ENCODE results near the gene PDE6B.

The PDE6B gene

GRCh38 chr4:683982-684622 is 58.7 kb downstream of the PDE6B start:
- Histone ChIP-seq H3K27me3 (ENCODE audit: control insufficient read depth, insufficient read depth, low read length) (no peaks in the 10 kb centered on the region), H3K9me3 (ENCODE audit: control insufficient read depth, insufficient read depth, low read depth, low read length) (no peaks in the 10 kb centered on the region), H3K4me3 (ENCODE audit: low read depth, low read length) (no peak overlapping the region), H3K36me3 (ENCODE audit: control insufficient read depth, insufficient read depth, low read length) (no peaks in the 10 kb centered on the region), H3K9ac (ENCODE audit: low read length) (no peak overlapping the region), H3K4me1 (ENCODE audit: control insufficient read depth, insufficient read depth, low read length) (peaks cover 34% of the 10 kb centered on the region), H3K27ac (ENCODE audit: low read depth, low read length) (no peak overlapping the region)

- Histone ChIP-seq H3K4me3 (ENCODE audit: low read depth, low read length) (no peak overlapping the region), H3K27ac (ENCODE audit: low read depth, low read length) (no peak overlapping the region), H3K27me3 (ENCODE audit: control insufficient read depth, insufficient read depth, low read length) (no peaks in the 10 kb centered on the region), H3K9me3 (ENCODE audit: control insufficient read depth, insufficient read depth, low read depth, low read length) (no peaks in the 10 kb centered on the region), H3K9ac (ENCODE audit: low read length) (no peak overlapping the region), H3K4me1 (ENCODE audit: control insufficient read depth, insufficient read depth, low read length) (peaks cover 40% of the 10 kb centered on the region), H3K36me3 (ENCODE audit: control insufficient read depth, insufficient read depth, low read length) (no peaks in the 10 kb centered on the region)
Measured at GRCh38 chr4:684623-685327, 59.4 kb downstream of the PDE6B start.

- no peaks in the 10 kb centered on the region for H3K9me3 ChIP-seq (ENCODE audit: control insufficient read depth, insufficient read depth, low read depth, low read length)
- no peak overlapping the region for H3K9ac ChIP-seq (ENCODE audit: low read length)
- H3K27me3 ChIP-seq (ENCODE audit: control insufficient read depth, insufficient read depth, low read length): no peaks in the 10 kb centered on the region
- no peak overlapping the region for H3K4me3 ChIP-seq (ENCODE audit: low read depth, low read length)
- H3K27ac ChIP-seq (ENCODE audit: low read depth, low read length): no peak overlapping the region
- H3K4me1 ChIP-seq (ENCODE audit: control insufficient read depth, insufficient read depth, low read length): peaks cover 36% of the 10 kb centered on the region
- no peaks in the 10 kb centered on the region for H3K36me3 ChIP-seq (ENCODE audit: control insufficient read depth, insufficient read depth, low read length)
Measured at GRCh38 chr4:685679-686412, 60.5 kb downstream of the PDE6B start.

GRCh38 chr4:686413-687040 is 61.2 kb downstream of the PDE6B start:
- Histone ChIP-seq H3K4me3 (ENCODE audit: low read depth, low read length) (no peak overlapping the region), H3K4me1 (ENCODE audit: control insufficient read depth, insufficient read depth, low read length) (peaks cover 34% of the 10 kb centered on the region), H3K9me3 (ENCODE audit: control insufficient read depth, insufficient read depth, low read depth, low read length) (no peaks in the 10 kb centered on the region), H3K36me3 (ENCODE audit: control insufficient read depth, insufficient read depth, low read length) (no peaks in the 10 kb centered on the region), H3K27me3 (ENCODE audit: control insufficient read depth, insufficient read depth, low read length) (no peaks in the 10 kb centered on the region), H3K27ac (ENCODE audit: low read depth, low read length) (no peak overlapping the region), H3K9ac (ENCODE audit: low read length) (no peak overlapping the region)

GRCh38 chr4:687048-687970 is 61.9 kb downstream of the PDE6B start:
- Histone ChIP-seq H3K36me3 (ENCODE audit: control insufficient read depth, insufficient read depth, low read length) (no peaks in the 10 kb centered on the region), H3K4me3 (ENCODE audit: low read depth, low read length) (no peak overlapping the region), H3K27me3 (ENCODE audit: control insufficient read depth, insufficient read depth, low read length) (no peaks in the 10 kb centered on the region), H3K4me1 (ENCODE audit: control insufficient read depth, insufficient read depth, low read length) (peaks cover 34% of the 10 kb centered on the region), H3K9me3 (ENCODE audit: control insufficient read depth, insufficient read depth, low read depth, low read length) (no peaks in the 10 kb centered on the region), H3K27ac (ENCODE audit: low read depth, low read length) (no peak overlapping the region), H3K9ac (ENCODE audit: low read length) (no peak overlapping the region)

- no peaks in the 10 kb centered on the region for H3K27me3 ChIP-seq (ENCODE audit: control insufficient read depth, insufficient read depth, low read length)
- no peaks in the 10 kb centered on the region for H3K36me3 ChIP-seq (ENCODE audit: control insufficient read depth, insufficient read depth, low read length)
- no peak overlapping the region for H3K27ac ChIP-seq (ENCODE audit: low read depth, low read length)
- H3K4me1 ChIP-seq (ENCODE audit: control insufficient read depth, insufficient read depth, low read length): peaks cover 43% of the 10 kb centered on the region
- H3K9me3 ChIP-seq (ENCODE audit: control insufficient read depth, insufficient read depth, low read depth, low read length): no peaks in the 10 kb centered on the region
- H3K4me3 ChIP-seq (ENCODE audit: low read depth, low read length): peak overlapping the region; percentile 63
- no peak overlapping the region for H3K9ac ChIP-seq (ENCODE audit: low read length)
Measured at GRCh38 chr4:687971-688853, 62.8 kb downstream of the PDE6B start.

- peak within 1 kb of the TSS; percentile 64 for H3K9ac ChIP-seq (ENCODE audit: low read length)
- peak within 1 kb of the TSS; percentile 48; the same call in 1 of the 2 replicates for H3K27ac ChIP-seq (ENCODE audit: low read depth, low read length)
- peak within 1 kb of the TSS; percentile 63 for H3K4me3 ChIP-seq (ENCODE audit: low read depth, low read length)
Measured at GRCh38 chr4:688854-689681, 63.7 kb downstream of the PDE6B start, which contains the start of gene SLC49A3. SLC49A3 (minus strand) TSS chr4:689151; CDS start chr4:689127, 24 bp downstream.

GRCh38 chr4:689723-690122 is 64.3 kb downstream of the PDE6B start:
- Histone ChIP-seq H3K4me3 (ENCODE audit: low read depth, low read length) (peak overlapping the region; percentile 63), H3K36me3 (ENCODE audit: control insufficient read depth, insufficient read depth, low read length) (no peaks in the 10 kb centered on the region), H3K27ac (ENCODE audit: low read depth, low read length) (peak overlapping the region; percentile 48; the same call in 1 of the 2 replicates), H3K9ac (ENCODE audit: low read length) (peak overlapping the region; percentile 64), H3K27me3 (ENCODE audit: control insufficient read depth, insufficient read depth, low read length) (no peaks in the 10 kb centered on the region), H3K4me1 (ENCODE audit: control insufficient read depth, insufficient read depth, low read length) (peaks cover 36% of the 10 kb centered on the region), H3K9me3 (ENCODE audit: control insufficient read depth, insufficient read depth, low read depth, low read length) (no peaks in the 10 kb centered on the region)

More at GRCh38 chr4:688854-689681, 63.7 kb downstream of the PDE6B start, which contains the start of gene SLC49A3:
- no peaks in the 10 kb centered on the region for H3K9me3 ChIP-seq (ENCODE audit: control insufficient read depth, insufficient read depth, low read depth, low read length)
- H3K27me3 ChIP-seq (ENCODE audit: control insufficient read depth, insufficient read depth, low read length): no peaks in the 10 kb centered on the region
- H3K4me1 ChIP-seq (ENCODE audit: control insufficient read depth, insufficient read depth, low read length): peaks cover 39% of the 10 kb centered on the region
- no peaks in the 10 kb centered on the region for H3K36me3 ChIP-seq (ENCODE audit: control insufficient read depth, insufficient read depth, low read length)

All from HUES6 (cell line).